Measurements from ENCODE around the gene LTBR. TPM values are rescaled to one million over a fixed set of nuclear protein-coding genes. Genes with fewer than 3 reads are reported as not detected.
"Not testable (repeated sequence)": the region's sequence is repeated elsewhere in the genome, so short reads cannot be mapped to it uniquely, and the experiment has no call there.

Gene LTBR
- total and polyA plus RNA-seq, 10 of the 15 experiments (the other 5 are each of a cell fraction or from before 2014, with no cell fraction given): 0.24 to 0.44 TPM; not detected in 8

DNA sequence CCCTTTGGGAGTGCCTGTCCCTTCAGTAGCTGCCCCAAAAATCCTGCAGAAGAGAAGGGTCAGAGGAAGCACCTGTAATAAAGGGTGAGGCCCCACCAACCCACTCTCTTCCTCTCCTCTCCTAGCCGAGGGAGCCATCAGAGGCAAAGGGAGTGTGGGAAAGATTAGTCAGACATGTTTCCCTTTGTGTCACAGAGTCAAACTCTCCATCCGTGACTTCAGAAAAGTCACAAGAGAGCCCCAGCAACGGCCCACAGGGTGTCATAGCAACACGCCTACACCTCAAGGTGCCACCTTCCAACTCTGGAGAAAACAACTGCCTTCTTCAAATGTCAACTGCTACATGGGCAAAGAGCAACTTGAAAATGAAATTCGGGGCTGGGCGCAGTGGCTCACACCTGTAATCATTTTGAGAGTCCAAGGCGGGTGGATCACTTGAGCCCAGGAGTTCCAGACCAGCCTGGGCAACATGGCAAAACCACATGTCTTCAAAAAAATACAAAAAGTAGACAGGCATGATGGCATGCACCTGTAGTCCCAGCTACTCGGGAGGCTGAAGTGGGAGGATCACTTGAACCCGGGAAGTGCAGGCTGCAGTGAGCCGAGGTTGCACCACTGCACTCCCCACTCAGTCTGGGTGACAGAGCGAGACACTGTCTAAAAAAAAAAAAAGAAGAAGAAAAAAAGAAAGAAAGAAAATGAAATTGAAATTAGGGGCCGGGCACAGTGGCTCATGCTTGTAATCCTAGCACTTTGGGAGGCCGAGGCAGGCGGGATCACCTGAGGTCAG, 43.1 kb downstream of the LTBR start (continued):
- TF ChIP-seq, protein P1, sequence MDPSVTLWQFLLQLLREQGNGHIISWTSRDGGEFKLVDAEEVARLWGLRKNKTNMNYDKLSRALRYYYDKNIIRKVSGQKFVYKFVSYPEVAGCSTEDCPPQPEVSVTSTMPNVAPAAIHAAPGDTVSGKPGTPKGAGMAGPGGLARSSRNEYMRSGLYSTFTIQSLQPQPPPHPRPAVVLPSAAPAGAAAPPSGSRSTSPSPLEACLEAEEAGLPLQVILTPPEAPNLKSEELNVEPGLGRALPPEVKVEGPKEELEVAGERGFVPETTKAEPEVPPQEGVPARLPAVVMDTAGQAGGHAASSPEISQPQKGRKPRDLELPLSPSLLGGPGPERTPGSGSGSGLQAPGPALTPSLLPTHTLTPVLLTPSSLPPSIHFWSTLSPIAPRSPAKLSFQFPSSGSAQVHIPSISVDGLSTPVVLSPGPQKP (IDR thresholded peaks at IDR 0.05; ENCODE audit: low read depth, low read length): no peak
- TF ChIP-seq NFIC (IDR thresholded peaks at IDR 0.05; ENCODE audit: low read depth, low read length): peak; percentile 81
- TF ChIP-seq, protein P2, sequence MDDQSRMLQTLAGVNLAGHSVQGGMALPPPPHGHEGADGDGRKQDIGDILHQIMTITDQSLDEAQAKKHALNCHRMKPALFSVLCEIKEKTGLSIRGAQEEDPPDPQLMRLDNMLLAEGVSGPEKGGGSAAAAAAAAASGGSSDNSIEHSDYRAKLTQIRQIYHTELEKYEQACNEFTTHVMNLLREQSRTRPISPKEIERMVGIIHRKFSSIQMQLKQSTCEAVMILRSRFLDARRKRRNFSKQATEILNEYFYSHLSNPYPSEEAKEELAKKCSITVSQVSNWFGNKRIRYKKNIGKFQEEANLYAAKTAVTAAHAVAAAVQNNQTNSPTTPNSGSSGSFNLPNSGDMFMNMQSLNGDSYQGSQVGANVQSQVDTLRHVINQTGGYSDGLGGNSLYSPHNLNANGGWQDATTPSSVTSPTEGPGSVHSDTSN (IDR thresholded peaks at IDR 0.05; ENCODE audit: insufficient replicate concordance, low read depth, low read length): no peak
- peak; percentile 98 for TF ChIP-seq MXI1 (IDR thresholded peaks at IDR 0.05; ENCODE audit: low read depth, low read length)
- no peak for TF ChIP-seq GABPA (IDR thresholded peaks at IDR 0.05; ENCODE audit: low read depth)
- TF ChIP-seq FOXM1 (IDR thresholded peaks at IDR 0.05; ENCODE audit: low read depth, low read length): peak; percentile 91

DNA sequence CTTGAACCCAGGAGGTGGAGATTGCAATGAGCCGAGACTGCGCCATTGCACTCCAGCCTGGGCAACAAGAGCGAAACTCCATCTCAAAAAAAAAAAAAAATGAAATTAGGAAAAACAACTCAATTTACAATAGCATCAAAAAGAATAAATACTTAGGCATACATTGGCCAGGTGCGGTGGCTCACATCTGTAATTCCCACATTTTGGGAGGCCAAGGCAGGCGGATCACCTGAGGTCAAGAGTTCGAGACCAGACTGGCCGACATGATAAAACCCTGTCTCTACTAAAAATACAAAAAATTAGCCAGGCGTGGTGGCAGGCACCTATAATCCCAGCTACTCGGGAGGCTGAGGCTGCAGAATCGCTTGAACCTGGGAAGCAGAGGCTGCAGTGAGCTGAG, 43.8 kb downstream of the LTBR start:
- FAIRE-seq; BruUV-seq (replicated peaks); H3K27me3 ChIP-seq (replicated peaks in 1 of 2; ENCODE audit: control insufficient read depth in 2 of 2, insufficient read depth in 2 of 2, low read length in 1 of 2); H2AFZ ChIP-seq (ENCODE audit: control insufficient read depth, low read depth, low read length); H3K9me3 ChIP-seq (replicated peaks; ENCODE audit: control insufficient read depth, insufficient read depth, low read length); H4K20me1 ChIP-seq (ENCODE audit: control insufficient read depth, insufficient read depth); H3K79me2 ChIP-seq (ENCODE audit: control insufficient read depth, insufficient read depth, low read length); DNase-seq (ENCODE audit: low read depth, low spot score); H3K36me3 ChIP-seq (ENCODE audit: control insufficient read depth in 2 of 2, insufficient read depth in 2 of 2, low read length in 1 of 2); ATAC-seq: not testable (repeated sequence)
- ChIA-PET POLR2A (interaction anchor here (0.7 to 7.3 kb wide), 11 partner anchors 14 to 92 kb away, joined by 3 to 134 read pairs (median 7); partner anchors contain the start of genes CD27, TAPBPL and VAMP1), CTCF (interaction anchor here (0.9 to 8.1 kb wide), 10 partner anchors 12 to 130 kb away, joined by 3 to 240 read pairs (median 5); partner anchors contain the start of genes CD27 and VAMP1), SMC1A (ENCODE audit: uncharacterized antibody, unreplicated experiment) (interaction anchor here (1.3 to 8.1 kb wide), 7 partner anchors 15 to 89 kb away, joined by 4 to 211 read pairs (median 51); partner anchors contain the start of genes CD27, MRPL51, TAPBPL and VAMP1), RAD21 (ENCODE audit: unreplicated experiment) (interaction anchor here (1.3 to 7.6 kb wide), 9 partner anchors 11 to 110 kb away, joined by 4 to 151 read pairs (median 55); partner anchors contain the start of genes CD27 and TAPBPL)
- intact Hi-C loops (cut with micrococcal nuclease; ENCODE audit: unreplicated experiment): loop anchor here (1.0 kb wide), 4 partner anchors 16 to 66 kb away; partner anchors contain the start of gene MRPL51
- in situ Hi-C loops (cut with MboI): loop anchor here (5.0 kb wide), 2 partner anchors 35 to 105 kb away; partner anchors contain the start of gene GAPDH
- Histone ChIP-seq H3K9ac (ENCODE audit: control insufficient read depth, insufficient read depth, low read length) (peak overlapping the region; percentile 71), H3K4me1 (ENCODE audit: control insufficient read depth, insufficient read depth, low read length) (peaks cover 81% of the 10 kb centered on the region), H3K27ac (ENCODE audit: control insufficient read depth, insufficient read depth) (peak overlapping the region; percentile 95), H3K4me3 (peak overlapping the region; percentile 45), H3K4me2 (ENCODE audit: control insufficient read depth, insufficient read depth) (peak overlapping the region; percentile 82)
- 1% methylated on average over 10 of the region's 10 CpGs for WGBS (ENCODE audit: insufficient coverage, insufficient replicate concordance, low lambda C conversion rate, missing lambda C conversion rate)

Measured in GM12878 (cell line).